ENCODE results near the gene SLC35E1.

GRCh38 chr19:16585094-16585801 lies 13.0 kb upstream of the SLC35E1 start:
- TF ChIP-seq POLR2A (IDR thresholded peaks at IDR 0.05; ENCODE audit: low read depth, low read length): no peak
- no peak for TF ChIP-seq TAF1 (IDR thresholded peaks at IDR 0.05; ENCODE audit: low read depth, low read length)

Measured in GM12891 (cell line).